SKM-1 (cell line): ENCODE results near the gene IL17A.

Experiments used
- DNase-seq: peaks from one replicate; lab custom pipeline; 2025; ENCODE audit not compliant: unreplicated experiment; lab: John Stamatoyannopoulos, UW

IL17A gene

DNA sequence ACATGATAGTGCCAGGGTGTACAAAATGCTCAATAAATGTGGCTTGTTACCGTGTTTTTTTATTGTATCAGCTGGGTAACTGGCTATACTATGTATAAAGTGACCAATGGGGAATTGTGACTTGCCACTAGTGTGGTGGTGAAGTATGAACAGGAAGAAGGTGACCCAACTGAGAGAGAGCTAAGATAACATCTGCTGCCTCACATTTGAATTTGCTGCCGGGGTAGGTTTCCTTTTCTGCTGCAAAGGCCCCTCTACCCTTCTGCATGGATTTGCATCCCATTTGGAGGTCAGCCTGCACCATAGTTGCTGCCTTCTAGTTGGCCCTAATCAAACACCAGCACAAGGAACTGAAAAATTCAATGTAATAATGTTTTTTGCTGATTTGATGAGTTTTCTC is 24.1 kb downstream of the IL17A start:
- no peak for DNase-seq

GRCh38 chr6:52213127-52213526 is 27.0 kb downstream of the IL17A start:
- DNase-seq, result no peak

GRCh38 chr6:52215787-52216186 is 29.6 kb downstream of the IL17A start:
- DNase-seq, result no peak

DNA sequence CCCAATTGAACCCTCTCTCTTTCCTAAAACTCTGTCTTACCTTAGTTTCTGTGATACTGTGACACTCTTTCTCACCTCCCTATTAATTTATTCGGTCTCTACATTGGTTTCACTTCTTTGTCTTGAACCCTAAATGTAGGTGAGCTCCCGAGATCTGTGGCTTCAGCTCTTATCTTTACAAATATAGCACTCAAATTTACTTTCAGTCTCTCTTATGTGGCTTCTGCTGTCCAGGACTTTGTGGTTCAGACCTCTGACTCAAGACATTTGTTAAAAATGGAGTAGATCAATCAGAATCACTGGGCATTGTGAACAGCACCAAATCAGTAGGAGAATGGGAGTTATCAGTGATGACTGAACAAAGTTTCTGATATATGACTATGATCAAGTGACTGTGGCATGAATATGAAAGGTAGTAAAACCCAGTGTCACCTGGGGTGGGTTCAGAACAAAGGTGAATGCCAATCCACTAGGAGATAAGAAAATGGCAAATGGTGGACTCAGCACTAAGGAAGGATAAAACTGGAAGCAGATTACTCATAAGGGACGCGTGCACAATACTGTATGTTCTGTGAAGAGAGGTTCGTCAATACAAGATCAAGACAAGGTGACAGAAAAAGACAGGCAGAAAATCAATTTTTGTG is 30.9 kb downstream of the IL17A start:
- no peak for DNase-seq

DNA sequence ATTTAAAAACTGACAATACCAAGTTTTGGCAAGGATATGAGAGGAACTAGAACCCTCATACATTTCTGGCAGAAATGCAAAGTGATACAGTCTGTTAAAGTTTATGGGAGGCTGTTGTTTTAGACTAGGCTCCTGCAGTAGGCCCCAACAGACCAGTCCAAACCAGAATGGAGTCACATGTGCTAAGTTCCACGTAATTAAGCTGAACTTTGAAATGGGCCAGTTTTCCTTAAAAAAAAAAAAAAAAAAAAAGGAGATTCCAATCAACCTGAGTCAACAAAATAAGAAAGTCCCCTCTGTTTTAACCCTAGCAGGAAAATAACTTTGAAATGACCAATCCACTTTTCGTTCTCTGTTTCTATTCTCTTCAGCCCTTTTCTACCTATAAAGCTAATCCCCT is 31.6 kb downstream of the IL17A start:
- DNase-seq, result no peak

- DNase-seq, result no peak
Measured at GRCh38 chr6:52221302-52221701, 35.1 kb downstream of the IL17A start.

DNA sequence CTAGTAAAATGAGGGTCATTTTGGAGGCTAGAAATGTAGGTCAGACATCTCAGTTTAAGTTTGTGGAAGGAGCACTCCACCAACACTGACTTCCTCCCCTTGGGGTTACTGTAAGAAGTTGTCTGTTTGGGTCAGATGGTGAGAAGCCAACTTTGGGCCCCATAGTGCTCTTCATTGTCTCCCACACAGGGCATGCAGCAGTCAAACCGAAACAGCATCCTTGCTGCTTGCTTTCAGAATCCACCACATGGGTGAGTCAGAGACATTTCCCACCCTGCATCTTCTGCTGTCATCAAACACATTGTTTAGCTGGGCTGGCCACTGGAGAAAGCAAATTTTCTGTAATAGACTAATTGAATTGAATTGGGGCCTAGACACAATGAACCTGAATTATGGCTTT is 41.3 kb downstream of the IL17A start:
- DNase-seq, result no peak

GRCh38 chr6:52230685-52231084 is 44.5 kb downstream of the IL17A start:
- DNase-seq, result no peak

DNA sequence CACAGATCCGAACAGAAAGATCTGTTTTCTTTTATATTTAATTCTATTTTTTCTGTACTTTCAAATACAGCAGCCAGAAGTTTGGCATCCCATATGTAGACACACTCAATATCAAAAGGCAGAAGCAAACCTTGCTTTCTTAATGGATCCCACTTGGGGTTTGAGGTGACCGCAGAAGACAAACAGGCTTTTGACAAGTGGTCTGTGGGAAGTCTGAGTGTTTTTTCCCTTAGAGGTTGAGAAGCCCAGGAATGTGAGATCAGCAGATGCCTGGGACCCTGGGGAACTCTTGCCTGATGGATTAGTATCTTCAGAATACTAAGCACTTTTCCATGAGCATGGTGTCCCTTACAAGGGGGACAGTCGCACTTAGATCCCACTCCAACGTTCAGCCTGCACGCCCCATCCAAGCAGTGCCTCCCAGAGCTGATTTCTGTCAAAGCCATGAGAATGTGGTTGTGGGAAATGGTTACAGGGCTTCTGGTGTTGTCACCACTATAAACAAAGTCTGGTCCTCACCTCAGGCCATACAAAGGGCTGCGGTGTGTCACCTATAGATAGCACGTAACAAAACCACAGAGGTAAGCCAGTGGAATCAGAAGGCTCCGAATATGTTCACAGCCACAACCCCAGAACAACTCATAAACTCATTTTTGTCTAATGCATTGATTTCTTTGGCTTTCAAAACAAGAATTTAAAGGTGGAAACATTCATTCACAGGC is 45.4 kb downstream of the IL17A start:
- no peak for DNase-seq

GRCh38 chr6:52233005-52233404 is 46.8 kb downstream of the IL17A start:
- DNase-seq, result no peak

DNA sequence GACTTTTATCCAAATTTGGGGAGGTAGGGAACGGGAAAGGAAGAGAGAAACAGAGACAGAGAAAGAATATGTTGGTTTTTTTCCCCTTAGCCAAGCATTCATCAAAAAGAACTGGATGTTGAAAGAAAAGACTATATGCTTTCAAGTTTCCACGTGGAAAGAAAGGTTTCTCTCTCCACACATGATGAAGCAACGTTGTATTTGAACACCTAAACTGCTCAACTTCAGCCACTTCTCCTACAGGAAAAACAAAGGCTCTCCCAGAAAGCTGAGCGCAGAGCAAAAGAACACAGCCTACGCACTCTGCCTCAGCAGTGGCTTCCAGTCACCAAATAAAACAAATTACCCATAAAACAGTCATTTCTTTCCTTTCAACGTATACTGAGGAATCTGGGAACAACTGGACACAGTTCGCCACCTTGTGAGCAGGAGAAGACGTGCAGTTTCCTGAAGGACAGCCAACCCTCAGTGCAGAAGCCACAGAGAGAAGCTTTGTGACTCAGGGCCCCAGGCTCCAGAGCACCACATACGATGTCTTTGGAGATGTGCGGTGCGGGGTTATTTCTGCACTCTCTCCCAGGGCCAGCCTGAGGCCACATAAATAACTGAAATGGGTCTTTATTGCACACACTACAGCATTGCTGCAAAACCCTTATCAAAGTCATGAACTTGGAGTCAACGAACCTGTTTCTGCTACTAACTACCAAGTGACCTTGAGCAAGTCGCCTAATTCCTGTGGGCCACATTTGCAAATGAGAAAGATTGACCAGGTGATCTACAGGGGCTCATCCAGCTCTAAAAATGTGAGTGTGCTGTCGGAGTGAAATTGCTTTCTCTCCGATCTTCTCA is 48.0 kb downstream of the IL17A start:
- DNase-seq, result no peak
